Esophagus squamous epithelium (tissue), 4 donors: ENCODE data around the gene DOCK1.

ENCODE experiments used
- POLR2A ChIP-seq, 4 donors: fragments of 450-650 bp; IDR thresholded peaks; one replicate each; pipeline ENCODE4 v1.6.1; 2017; ENCODE audit warnings: antibody characterized with exemption in 4 of 4, mild to moderate bottlenecking in 4 of 4, moderate library complexity in 3 of 4
- TF ChIP-seq, protein P1 (sequence below), 6 experiments: fragments of 450-650 bp in 4 of 6; fragments of 200-600 bp in 2 of 6; sonication (generic) in 2 of 6; IDR thresholded peaks; one replicate each; pipeline ENCODE4 v1.5.1; 2016 to 2019; ENCODE audit warnings: antibody characterized with exemption in 6 of 6, mild to moderate bottlenecking in 4 of 6, moderate library complexity in 4 of 6

DNA sequence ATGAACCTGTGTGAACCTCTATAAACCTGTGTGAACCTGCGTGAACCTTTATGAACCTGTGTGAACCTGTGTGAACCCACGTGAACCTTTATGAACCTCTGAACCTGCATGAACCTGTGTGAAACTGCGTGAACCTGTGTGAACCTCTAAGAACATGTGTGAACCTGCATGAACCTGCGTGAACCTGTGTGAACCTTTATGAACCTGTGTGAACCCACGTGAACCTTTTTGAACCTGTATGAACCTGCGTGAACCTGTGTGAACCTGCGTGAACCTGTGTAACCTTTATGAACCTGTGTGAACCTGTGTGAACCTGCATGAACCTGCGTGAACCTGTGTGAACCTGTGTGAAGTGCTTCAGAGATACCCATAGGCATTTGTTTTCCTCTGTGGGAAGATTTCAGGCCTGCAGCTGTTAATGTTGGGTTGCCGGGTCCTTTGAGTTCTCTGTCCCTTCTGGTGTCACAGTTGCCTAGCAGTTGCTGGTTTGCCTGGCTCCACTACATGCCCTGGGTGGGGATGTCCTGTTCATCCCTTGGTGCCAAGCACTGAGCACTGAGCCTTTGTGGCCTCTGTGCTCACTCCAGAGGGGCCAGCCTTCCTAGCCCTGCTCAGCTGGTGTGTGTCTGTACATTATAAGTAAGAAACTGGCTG, 97.9 kb downstream of the DOCK1 start:
- TF ChIP-seq, protein P1, sequence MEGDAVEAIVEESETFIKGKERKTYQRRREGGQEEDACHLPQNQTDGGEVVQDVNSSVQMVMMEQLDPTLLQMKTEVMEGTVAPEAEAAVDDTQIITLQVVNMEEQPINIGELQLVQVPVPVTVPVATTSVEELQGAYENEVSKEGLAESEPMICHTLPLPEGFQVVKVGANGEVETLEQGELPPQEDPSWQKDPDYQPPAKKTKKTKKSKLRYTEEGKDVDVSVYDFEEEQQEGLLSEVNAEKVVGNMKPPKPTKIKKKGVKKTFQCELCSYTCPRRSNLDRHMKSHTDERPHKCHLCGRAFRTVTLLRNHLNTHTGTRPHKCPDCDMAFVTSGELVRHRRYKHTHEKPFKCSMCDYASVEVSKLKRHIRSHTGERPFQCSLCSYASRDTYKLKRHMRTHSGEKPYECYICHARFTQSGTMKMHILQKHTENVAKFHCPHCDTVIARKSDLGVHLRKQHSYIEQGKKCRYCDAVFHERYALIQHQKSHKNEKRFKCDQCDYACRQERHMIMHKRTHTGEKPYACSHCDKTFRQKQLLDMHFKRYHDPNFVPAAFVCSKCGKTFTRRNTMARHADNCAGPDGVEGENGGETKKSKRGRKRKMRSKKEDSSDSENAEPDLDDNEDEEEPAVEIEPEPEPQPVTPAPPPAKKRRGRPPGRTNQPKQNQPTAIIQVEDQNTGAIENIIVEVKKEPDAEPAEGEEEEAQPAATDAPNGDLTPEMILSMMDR (IDR thresholded peaks at IDR 0.05) = no peak
- no peak for TF ChIP-seq POLR2A (IDR thresholded peaks at IDR 0.05)
